Measurements from ENCODE around the gene PLD6.

GRCh38 chr17:17186551-17187505 lies 19.3 kb downstream of the PLD6 start:
- TF ChIP-seq MAX (CRISPR knock-in tag; IDR thresholded peaks at IDR 0.05) (no peak), CTCF (IDR thresholded peaks at IDR 0.05) (no peak), ZNF232 (CRISPR knock-in tag; IDR thresholded peaks at IDR 0.05) (no peak), USF2 (CRISPR knock-in tag; IDR thresholded peaks at IDR 0.05) (no peak), FOXP1 (CRISPR knock-in tag; IDR thresholded peaks at IDR 0.05; ENCODE audit: borderline replicate concordance) (no peak), ATF2 (CRISPR knock-in tag; IDR thresholded peaks at IDR 0.05; ENCODE audit: borderline replicate concordance, low read depth) (no peak), NR2C2 (CRISPR knock-in tag; IDR thresholded peaks at IDR 0.05) (no peak), ATF1 (CRISPR knock-in tag; IDR thresholded peaks at IDR 0.05) (no peak), CREB1 (CRISPR knock-in tag; IDR thresholded peaks at IDR 0.05) (no peak), TEAD4 (CRISPR knock-in tag; IDR thresholded peaks at IDR 0.05) (no peak)
- TF ChIP-seq, protein P1, sequence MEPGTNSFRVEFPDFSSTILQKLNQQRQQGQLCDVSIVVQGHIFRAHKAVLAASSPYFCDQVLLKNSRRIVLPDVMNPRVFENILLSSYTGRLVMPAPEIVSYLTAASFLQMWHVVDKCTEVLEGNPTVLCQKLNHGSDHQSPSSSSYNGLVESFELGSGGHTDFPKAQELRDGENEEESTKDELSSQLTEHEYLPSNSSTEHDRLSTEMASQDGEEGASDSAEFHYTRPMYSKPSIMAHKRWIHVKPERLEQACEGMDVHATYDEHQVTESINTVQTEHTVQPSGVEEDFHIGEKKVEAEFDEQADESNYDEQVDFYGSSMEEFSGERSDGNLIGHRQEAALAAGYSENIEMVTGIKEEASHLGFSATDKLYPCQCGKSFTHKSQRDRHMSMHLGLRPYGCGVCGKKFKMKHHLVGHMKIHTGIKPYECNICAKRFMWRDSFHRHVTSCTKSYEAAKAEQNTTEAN (CRISPR knock-in tag; IDR thresholded peaks at IDR 0.05): no peak

Measured in WTC11 (cell line).